H7 (cell line): ENCODE data around the gene CARNS1. TPM values are rescaled to one million over a fixed set of nuclear protein-coding genes. Genes with fewer than 3 reads are reported as not detected.

Source experiments
- DNase-seq: peaks from one replicate; pipeline ENCODE4 v3.0.0; 2012
- H3K27me3 ChIP-seq: 2 replicates; pipeline ENCODE4 v1.6.0; 2011; ENCODE audit warnings: mild to moderate bottlenecking, low read length; ENCODE audit not compliant: control insufficient read depth, insufficient read depth
- H3K36me3 ChIP-seq: replicated peaks from 2 replicates; pipeline ENCODE4 v1.5.1; 2011; ENCODE audit warnings: low read length; ENCODE audit not compliant: control insufficient read depth, insufficient read depth
- H3K4me3 ChIP-seq: 2 replicates; pipeline ENCODE4 v1.5.1; 2011; ENCODE audit warnings: low read depth, mild to moderate bottlenecking, control low read depth, low read length, moderate library complexity; ENCODE audit not compliant: insufficient read depth
- total RNA-seq: library from RNA; depleted of rRNA; stranded (reverse); fragments of >200 nt; shearing (Covaris generic); gene quantifications from 2 replicates; pipeline ENCODE4 v1.2.3, GENCODE V29; 2014

The CARNS1 gene
- total RNA-seq, 1 experiment from 2014 or later = 0.17 TPM

DNA sequence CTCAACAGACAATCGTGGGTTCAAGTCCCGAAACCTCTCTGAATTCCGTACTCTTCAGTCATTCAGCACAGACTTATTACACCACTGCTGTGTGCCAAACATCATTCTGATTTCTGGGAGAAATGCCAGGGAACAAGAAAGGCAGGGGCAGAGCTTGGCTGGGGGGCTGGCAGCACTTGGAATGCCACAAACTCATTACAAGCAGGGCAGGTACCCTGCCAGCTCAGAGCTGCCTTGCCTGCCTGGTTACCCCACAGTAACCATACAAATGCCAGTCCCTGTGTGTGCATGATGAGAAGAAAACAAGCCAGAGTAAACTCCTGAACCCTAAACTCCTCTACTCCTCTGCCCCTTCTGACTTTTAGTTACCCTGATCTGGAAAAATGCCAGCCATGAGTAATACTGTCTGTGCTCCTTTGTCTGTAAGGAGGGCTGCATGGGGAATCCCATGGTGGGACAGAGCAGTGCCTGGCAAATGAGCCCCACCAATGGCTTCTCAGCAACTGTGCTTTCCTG lies 30.6 kb upstream of the CARNS1 start:
- H3K36me3 ChIP-seq = no peaks in the 10 kb centered on the region
- H3K4me3 ChIP-seq = no peak overlapping the region
- DNase-seq = no peak

DNA sequence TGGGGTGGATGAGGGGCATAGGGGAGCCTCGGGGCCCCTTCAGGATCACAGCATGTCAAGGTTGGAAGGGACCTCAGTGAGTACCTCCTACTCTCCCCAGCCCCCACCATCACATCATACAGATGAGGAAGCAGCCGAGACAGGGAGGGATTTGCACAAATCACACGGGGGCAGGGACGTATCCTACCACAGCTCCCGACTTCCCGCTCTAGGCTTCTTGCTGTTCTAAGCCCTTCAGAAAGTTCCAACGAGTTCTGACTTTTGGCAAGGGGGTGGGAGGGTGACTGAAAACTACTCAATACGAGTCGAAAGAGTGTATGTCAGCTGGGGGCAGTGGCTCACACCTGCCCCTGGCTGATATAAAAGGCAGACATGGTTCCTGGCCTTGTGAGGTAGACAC lies 28.4 kb upstream of the CARNS1 start:
- H3K36me3 ChIP-seq = no peaks in the 10 kb centered on the region
- H3K27me3 ChIP-seq = peaks cover 2% of the 10 kb centered on the region
- DNase-seq = no peak
- no peak overlapping the region for H3K4me3 ChIP-seq

More for the DNA sequence above, 30.6 kb upstream of the CARNS1 start:
- H3K27me3 ChIP-seq = peaks cover 2% of the 10 kb centered on the region

DNA sequence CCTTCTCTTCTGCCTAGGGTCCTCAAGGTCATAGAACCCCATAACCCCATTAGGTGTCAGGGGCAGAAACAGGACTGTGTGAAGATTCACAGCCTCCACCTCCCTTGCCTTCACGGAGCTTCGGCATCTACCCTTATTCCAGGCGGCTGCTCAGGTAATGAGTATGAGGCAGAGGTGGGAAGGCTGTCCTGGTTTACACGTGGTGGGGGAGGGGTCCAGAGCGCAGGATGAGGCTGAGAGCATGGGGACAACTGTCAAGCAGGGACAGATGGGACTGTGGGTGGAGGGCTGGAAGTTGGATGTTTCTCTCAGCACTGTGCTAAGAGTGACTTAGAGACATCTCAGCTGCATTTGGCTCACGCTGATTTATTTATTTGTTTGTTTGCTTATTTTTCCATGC lies 28.0 kb upstream of the CARNS1 start:
- no peak for DNase-seq
- H3K27me3 ChIP-seq = peaks cover 2% of the 10 kb centered on the region
- no peaks in the 10 kb centered on the region for H3K36me3 ChIP-seq
- H3K4me3 ChIP-seq = no peak overlapping the region

DNA sequence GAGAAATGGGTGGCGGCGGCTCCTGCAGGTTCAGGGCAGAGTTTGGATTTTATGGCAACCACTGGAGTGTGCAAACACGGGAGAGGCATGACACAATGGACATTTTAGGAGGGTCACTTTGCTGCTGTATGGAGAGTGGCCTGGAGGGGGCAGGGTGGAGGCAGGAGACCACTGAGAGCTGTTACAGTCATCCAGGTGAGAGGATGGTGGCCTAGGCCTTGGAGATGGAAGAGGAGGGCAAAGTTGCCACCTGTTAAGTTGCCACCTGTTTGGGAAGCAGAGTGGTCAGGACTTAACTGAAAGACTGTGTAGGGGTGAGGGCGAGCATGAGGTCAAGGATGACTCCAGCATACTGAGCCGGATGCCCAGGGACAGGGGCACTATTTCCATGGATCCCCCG lies 26.0 kb upstream of the CARNS1 start:
- DNase-seq = peak; percentile 91
- H3K36me3 ChIP-seq = peaks cover 5% of the 10 kb centered on the region
- H3K4me3 ChIP-seq = no peak overlapping the region
- H3K27me3 ChIP-seq = peaks cover 2% of the 10 kb centered on the region

DNA sequence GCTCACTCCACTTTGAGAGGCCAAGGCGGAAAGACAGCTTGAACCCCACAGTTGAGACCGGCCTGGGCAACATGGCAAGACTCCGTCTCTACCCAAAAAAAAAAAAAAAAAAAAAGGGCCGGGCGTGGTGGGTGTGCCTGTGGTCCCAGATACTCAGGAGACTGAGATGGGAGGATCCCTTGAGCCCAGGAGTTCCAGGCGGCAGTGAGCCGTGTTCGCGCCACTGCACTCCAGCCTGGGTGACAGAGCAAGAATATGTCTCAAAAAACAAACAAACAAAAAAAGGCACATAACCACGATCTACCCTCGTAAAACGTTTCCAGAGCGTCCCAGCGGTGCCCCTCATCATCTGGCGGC lies 24.6 kb upstream of the CARNS1 start:
- DNase-seq = no peak
- H3K27me3 ChIP-seq = no peaks in the 10 kb centered on the region
- H3K4me3 ChIP-seq = peak overlapping the region; percentile 89
- H3K36me3 ChIP-seq = peaks cover 8% of the 10 kb centered on the region

DNA sequence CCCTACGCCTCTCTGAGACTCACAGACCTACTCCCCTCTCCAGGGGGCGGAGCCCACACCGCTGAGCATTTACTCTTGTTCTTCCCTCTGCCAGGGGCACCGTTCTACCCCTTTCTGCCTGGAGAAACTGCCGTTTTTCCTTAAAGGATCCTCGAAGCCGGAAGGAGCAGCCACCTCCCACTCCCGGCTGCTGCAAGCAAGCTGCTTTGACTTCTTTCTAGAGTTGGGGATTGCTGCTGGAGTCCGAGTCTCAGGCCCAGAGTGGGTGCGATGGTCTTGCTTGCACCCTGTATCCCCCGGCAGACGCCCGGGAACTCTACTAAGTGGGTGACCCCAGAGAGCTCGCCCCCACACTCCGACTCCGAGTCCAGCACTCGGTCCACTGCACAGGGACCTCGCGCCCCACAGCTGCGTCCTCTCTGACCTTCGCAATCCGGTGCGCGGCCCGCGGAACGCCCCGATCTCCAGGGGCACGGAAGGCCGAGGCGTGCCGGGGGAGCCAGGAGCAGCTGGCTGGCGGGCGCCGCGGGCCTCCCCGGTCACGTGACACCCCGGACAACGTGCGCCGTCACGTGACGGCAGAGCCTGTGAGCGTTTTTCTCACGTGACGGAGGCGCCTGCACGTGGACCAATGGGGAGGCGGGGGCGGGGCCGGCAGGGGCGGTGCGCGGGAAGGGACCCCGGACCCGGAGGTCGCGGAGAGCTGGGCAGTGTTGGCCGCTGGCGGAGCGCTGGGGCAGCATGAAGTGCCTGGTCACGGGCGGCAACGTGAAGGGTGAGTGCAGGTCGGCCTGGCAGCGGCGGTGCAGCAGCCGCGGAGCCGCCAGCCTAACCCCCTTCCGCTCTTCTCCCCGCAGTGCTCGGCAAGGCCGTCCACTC lies 23.9 kb upstream of the CARNS1 start, which contains the start of gene RAD9A:
Gene RAD9A (plus strand): TSS at position 683 of the 879 bp plus-strand sequence. CDS start 59 bp downstream, at position 742.
- H3K27me3 ChIP-seq = no peaks in the 10 kb centered on the region
- peak within 1 kb of the TSS; percentile 89 for H3K4me3 ChIP-seq
- DNase-seq = peak; percentile 100
- H3K36me3 ChIP-seq = peaks cover 8% of the 10 kb centered on the region

DNA sequence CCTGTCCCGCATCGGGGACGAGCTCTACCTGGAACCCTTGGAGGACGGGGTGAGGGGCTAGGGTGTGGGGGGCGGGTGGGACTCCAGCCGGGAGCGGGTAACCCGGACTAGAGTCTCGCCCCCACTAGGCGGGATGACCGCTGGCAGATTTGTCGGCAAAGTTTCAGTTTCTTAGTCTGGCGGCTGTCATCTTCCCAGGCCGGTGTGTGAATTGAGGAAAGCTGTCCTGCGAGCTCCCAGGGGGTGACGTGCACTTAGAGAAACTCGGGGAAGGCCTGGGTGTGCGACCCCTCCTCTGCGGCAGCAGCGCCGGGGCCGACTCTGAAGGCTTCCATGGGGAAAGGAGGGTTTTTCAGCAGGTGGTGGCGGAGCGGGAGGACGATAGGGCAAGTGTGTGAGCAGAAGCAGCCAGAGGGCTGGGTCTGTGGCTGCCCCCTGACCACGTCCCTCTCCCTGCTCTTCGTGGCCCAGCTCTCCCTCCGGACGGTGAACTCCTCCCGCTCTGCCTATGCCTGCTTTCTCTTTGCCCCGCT lies 23.2 kb upstream of the CARNS1 start:
- H3K4me3 ChIP-seq = peak overlapping the region; percentile 89
- DNase-seq = peak; percentile 77
- H3K27me3 ChIP-seq = no peaks in the 10 kb centered on the region
- peaks cover 8% of the 10 kb centered on the region for H3K36me3 ChIP-seq

DNA sequence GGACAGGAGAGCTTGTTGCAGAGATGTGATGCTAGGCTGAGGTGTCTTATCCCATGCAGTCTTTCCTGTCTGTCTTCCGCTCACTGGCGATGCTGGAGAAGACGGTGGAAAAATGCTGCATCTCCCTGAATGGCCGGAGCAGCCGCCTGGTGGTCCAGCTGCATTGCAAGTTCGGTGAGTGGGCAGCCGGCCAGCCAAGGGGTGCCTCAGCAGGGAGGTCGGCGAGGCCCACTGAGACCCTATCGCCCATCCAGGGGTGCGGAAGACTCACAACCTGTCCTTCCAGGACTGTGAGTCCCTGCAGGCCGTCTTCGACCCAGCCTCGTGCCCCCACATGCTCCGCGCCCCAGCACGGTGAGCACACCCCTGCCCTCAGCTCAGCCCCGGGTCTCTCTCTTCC lies 22.0 kb upstream of the CARNS1 start:
- Histone ChIP-seq H3K27me3 (no peaks in the 10 kb centered on the region), H3K4me3 (no peak overlapping the region), H3K36me3 (peaks cover 17% of the 10 kb centered on the region)
- no peak for DNase-seq

DNA sequence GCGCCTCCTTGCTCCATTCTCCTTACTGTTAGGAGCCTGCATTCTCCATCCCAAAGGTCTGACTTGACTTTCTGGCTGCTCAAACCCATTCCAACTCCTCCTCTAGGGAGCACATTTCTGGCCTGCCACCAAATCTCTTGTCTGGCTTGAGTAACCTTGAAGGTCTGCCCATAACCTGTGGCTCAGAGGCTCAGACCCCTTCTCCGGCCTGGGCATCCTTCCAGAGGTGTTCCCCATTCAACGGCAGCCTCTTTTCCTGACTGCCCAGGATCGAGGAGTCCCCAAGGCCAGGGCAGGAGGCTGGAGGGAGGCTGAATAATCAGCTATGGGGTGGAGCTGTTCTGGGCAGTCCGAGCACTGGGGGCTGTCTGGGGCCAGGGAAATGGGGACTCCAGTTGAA lies 21.5 kb upstream of the CARNS1 start:
- DNase-seq = no peak
- Histone ChIP-seq H3K36me3 (peaks cover 20% of the 10 kb centered on the region), H3K4me3 (no peak overlapping the region), H3K27me3 (no peaks in the 10 kb centered on the region)

DNA sequence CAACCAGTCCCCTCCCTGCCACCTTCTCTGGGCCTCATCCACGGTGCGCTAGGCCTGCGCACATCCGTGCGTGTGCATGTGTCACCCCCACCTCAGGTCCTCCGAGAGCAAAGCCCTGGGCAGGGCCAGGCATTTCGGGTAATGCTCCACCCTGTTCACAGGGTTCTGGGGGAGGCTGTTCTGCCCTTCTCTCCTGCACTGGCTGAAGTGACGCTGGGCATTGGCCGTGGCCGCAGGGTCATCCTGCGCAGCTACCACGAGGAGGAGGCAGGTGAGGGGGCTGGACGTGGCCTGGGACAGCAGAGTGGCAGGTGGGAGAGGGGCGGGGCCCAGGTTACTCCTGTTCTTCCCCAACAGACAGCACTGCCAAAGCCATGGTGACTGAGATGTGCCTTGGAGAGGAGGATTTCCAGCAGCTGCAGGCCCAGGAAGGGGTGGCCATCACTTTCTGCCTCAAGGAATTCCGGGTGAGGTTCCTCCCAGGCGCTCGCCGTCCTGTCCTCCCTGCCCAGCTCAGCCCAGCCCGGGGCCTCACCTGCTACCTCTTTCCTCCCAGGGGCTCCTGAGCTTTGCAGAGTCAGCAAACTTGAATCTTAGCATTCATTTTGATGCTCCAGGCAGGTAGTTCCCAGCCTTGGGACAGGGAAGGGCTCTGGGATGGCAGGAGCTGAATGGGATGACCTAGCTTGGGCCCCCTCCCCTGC lies 19.8 kb upstream of the CARNS1 start:
- Histone ChIP-seq H3K4me3 (no peak overlapping the region), H3K27me3 (no peaks in the 10 kb centered on the region), H3K36me3 (peaks cover 27% of the 10 kb centered on the region)
- no peak for DNase-seq

DNA sequence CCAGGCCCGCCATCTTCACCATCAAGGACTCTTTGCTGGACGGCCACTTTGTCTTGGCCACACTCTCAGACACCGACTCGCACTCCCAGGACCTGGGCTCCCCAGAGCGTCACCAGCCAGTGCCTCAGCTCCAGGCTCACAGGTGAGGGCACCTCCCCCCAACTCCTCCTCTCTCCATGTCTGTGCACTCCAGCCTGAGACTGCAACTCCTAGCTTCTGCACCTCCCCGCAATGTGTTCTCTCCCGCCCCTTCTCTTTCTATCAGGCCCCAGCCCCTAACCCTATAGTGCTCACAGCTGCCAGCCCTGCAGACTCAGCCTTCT lies 19.3 kb upstream of the CARNS1 start:
- Histone ChIP-seq H3K36me3 (peaks cover 27% of the 10 kb centered on the region), H3K27me3 (no peaks in the 10 kb centered on the region), H3K4me3 (no peak overlapping the region)
- DNase-seq = no peak

DNA sequence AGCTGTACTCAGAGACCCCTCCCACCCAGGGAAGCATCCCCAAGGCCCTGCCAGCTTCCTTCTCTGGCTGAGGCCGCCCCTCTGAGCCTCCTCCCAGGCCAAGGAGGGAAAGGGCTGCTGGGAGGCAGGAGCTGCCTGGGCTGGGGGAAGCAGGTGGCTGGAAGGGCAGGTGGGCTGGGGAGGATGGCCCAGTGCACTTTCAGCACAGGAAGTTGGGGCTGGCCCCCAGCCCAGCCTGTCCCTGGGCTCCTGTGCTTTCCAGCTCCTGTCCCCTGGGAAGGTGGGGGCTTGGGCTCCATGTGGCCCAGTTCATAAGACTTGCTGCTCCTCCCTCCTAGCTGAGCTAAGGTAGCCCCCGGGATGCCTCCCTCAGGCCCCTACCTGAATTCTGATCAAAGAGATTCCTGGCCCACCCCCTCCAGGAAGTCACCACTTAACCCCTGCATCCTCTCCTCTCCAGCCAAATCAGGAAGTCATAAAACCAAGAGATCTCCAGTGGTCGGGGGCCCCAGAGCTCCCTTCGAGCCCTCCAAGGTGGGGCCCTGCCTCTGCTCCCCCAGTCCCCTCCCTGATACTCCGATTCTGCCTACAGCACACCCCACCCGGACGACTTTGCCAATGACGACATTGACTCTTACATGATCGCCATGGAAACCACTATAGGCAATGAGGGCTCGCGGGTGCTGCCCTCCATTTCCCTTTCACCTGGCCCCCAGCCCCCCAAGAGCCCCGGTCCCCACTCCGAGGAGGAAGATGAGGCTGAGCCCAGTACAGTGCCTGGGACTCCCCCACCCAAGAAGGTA lies 18.7 kb upstream of the CARNS1 start:
- no peaks in the 10 kb centered on the region for H3K27me3 ChIP-seq
- peaks cover 27% of the 10 kb centered on the region for H3K36me3 ChIP-seq
- no peak for DNase-seq
- H3K4me3 ChIP-seq = no peak overlapping the region

DNA sequence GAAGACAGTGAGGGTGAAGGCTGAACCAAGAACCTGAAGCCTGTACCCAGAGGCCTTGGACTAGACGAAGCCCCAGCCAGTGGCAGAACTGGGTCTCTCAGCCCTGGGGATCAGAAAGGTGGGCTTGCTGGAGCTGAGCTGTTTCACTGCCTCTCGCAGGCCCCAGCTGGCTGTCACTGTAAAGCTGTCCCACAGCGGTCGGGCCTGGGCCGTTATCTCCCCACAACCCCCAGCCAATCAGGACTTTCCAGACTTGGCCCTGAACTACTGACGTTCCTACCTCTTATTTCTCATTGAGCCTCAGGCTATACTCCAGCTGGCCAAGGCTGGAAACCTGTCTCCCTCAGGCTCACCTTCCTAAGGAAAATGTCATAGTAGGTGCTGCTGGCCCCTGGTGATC lies 17.9 kb upstream of the CARNS1 start:
- Histone ChIP-seq H3K4me3 (no peak overlapping the region), H3K36me3 (peaks cover 27% of the 10 kb centered on the region), H3K27me3 (no peaks in the 10 kb centered on the region)
- no peak for DNase-seq

DNA sequence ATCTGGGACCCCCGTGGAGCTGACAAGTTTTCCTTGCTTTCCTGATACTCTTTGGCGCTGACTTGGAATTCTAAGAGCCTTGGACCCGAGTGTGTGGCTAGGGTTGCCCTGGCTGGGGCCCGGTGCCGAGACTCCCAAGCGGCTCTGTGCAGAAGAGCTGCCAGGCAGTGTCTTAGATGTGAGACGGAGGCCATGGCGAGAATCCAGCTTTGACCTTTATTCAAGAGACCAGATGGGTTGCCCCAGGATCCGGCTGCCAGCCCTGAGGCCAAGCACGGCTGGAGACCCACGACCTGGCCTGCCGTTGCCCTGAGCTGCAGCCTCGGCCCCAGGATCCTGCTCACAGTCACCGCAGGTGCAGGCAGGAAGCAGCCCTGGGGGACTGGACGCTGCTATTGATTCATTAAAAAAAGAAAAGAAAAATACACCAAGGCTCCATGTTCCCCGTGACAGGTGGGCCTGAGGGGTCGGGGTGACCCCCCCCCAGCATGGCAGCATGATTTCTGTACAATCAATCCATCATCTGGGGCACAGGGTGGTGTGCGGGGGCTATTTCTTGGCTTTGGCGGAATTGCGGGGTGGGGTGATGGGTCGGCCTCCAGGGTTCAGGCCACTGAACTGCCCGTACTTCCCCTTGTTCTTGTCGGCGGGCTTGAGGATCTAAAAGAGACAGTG lies 17.4 kb upstream of the CARNS1 start:
- no peaks in the 10 kb centered on the region for H3K27me3 ChIP-seq
- H3K36me3 ChIP-seq = peaks cover 27% of the 10 kb centered on the region
- H3K4me3 ChIP-seq = no peak overlapping the region
- DNase-seq = no peak
